ENCODE measurements around the gene SNX5.

Gene SNX5

DNA sequence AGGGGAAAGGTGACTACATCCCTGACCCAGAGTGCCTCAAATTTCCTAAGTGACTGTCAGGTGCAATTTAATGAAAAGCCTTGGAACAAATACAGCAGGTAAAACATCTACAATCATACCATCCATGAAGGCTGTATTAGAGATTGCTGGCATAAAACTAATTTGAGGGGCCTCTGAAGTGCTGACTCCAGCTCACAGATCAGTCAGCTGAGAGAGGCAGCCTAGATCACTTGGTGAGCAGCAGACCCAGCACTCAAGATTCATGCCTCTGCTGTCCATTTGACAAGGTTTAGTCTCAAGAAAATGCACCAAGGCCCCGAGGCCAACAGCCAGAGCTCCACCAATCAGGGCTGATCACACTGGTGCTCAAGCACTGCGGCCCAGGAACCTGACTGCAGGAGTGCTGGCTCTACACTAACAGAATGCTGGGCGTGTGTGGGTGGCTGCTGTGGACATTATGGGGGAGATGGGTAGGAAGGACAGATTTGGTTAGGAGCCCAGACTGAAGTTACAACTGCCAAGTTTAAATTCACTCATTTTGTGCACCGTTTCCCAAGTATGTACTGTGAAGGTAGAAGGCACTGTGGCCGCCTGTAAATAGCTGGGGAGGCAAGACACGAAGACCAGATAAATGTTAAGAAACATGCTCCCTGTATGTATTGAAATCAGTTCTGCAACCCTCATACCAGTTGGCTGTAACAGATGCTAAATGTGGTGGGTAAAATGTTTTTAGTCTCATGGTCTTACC is 28.2 kb downstream of the SNX5 start:
- DNase-seq (ENCODE audit: low spot score): no peak

DNA sequence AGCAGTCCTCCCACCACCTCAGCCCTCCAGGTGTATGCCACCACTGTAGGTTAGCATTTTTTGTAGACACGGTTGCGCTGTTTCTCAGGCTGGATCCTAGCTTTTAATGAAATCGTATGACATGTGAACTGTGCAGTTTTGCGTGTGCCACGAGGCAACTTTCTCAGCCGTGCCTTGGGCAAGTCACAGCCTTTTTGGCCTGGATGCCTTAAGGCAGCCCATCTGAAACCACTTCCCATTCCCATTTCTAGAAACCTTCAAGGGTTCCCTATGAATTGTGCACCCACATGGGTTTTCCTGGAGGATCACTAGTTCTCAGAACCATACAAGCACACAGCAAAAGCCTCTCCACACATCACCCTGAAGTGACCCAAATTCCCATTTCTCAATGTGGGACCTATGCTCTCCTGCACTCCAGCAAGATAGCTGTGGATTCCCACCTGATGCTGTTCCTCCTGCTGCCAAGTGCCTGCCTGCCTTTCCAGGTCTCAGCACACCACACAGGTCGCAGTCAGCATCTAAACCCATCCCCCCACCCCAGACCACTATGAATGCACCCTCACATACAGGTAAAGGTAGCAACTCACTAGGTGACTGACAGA is 28.9 kb downstream of the SNX5 start:
- DNase-seq (ENCODE audit: low spot score): peak; percentile 41

- peak; percentile 88 for DNase-seq (ENCODE audit: low spot score)
These were observed 29.5 kb downstream of the SNX5 start for GRCh38 chr20:17938871-17939619.

GRCh38 chr20:17936761-17937732 is 31.5 kb downstream of the SNX5 start:
- DNase-seq (ENCODE audit: low spot score): peak; percentile 49

DNA sequence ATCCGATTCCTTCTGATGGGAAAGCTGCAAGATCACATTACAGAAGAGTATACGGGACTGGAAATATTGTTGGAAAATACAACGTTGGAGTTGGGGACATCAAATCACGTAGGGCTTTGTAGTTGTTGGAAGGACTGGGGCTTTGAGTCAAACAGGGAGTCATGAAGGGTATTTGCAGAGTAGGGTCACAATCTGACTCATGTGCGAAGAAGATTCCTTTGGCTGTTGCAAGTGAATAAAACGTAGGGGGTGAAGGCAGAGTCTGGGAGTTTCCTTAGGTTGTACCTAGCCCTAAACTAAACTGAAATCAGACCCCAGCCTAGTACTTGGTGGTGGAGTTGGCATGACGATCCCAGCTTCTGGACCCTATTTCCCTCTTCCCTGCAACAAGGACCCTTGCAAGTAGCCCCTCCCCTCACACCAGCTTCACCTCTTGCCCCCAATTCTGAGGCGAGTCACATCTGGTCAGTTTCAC is 32.3 kb downstream of the SNX5 start:
- no peak for DNase-seq (ENCODE audit: low spot score)

- DNase-seq (ENCODE audit: low spot score): peak; percentile 37
These were observed 32.8 kb downstream of the SNX5 start for GRCh38 chr20:17935761-17936160.

- no peak for DNase-seq (ENCODE audit: low spot score)
These were observed 33.4 kb downstream of the SNX5 start for GRCh38 chr20:17935186-17935585.

- DNase-seq (ENCODE audit: low spot score): peak; percentile 58
These were observed 34.3 kb downstream of the SNX5 start for GRCh38 chr20:17934141-17934862.

DNA sequence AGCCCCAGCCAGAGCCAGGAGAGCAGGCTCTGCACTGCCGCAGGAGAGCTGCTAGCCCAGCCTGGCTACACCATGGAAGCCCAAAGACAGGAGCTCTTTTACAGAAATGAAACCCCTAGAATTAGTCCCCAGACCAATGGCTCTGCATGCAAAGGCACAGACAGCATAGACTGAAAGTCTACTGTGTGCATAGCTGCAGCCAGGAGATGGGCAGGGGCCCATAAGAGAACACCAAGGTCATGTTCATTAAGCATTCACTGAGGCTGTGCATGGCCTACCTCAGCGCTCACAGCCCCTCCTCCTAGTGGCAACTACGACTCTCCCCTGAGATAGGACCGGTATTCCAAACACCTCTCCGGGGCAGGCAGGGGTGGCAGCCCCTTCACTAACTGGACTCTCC is 34.9 kb downstream of the SNX5 start:
- peak; percentile 34 for DNase-seq (ENCODE audit: low spot score)

DNA sequence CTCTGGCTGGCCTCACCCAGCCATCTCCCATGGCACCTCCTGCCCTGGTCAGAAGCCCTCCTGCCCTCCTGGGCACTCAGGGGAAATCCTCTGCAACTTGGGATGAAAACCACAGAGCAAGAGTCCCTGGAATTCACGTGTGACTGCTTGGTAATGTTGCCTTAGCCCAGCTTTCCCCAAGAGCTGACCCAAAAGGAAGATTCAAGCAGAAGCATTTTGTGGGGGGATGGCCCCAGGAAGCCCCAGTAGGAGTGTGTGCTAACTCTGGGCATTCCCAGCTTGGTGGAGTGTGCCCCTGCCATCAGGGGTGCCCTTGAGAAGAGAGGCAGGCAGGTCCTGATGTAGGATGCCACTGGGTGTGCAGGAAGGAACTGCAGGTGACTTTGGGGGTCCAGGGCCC is 35.5 kb downstream of the SNX5 start:
- no peak for DNase-seq (ENCODE audit: low spot score)

GRCh38 chr20:17932396-17932795 is 36.2 kb downstream of the SNX5 start:
- DNase-seq (ENCODE audit: low spot score): peak; percentile 18

DNA sequence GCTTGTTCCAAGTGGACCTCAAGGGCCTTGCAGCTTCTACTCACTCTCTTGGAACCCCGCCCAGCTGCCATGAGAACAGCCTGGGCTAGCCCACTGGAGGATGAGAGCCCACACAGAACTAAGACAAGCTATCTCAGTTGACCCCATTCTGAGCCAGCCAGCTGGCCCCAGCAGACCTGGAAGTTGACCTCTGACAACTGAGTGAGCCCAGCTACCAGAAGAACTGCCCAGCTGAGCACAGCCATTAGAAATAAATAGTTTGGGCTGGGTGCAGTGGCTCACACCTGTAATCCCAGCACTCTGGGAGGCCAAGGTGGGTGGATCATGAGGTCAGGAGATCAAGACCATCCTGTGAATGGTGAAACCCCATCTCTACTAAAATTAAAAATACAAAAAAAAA is 37.1 kb downstream of the SNX5 start:
- no peak for DNase-seq (ENCODE audit: low spot score)

GRCh38 chr20:17928633-17929311 is 39.8 kb downstream of the SNX5 start:
- peak; percentile 39 for DNase-seq (ENCODE audit: low spot score)

- DNase-seq (ENCODE audit: low spot score): peak; percentile 38
These were observed 40.4 kb downstream of the SNX5 start for GRCh38 chr20:17928211-17928611.

DNA sequence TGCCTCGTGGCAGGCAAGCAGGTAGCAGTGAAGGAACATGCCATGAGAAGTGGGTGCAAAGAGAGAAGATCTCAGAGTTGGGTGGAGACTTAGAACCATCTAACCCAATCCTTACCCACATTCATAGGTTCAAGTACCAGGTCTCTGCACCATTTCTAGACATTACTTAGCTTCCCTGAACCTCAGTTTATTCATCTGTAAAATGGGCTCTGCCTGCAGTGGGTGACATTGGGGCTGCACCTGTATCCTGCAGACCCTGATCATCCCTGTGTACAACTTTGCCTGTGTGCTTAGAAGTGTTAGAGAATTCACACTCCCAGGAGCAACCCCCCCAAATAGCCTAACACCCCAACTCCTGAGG is 42.7 kb downstream of the SNX5 start:
- no peak for DNase-seq (ENCODE audit: low spot score)

DNA sequence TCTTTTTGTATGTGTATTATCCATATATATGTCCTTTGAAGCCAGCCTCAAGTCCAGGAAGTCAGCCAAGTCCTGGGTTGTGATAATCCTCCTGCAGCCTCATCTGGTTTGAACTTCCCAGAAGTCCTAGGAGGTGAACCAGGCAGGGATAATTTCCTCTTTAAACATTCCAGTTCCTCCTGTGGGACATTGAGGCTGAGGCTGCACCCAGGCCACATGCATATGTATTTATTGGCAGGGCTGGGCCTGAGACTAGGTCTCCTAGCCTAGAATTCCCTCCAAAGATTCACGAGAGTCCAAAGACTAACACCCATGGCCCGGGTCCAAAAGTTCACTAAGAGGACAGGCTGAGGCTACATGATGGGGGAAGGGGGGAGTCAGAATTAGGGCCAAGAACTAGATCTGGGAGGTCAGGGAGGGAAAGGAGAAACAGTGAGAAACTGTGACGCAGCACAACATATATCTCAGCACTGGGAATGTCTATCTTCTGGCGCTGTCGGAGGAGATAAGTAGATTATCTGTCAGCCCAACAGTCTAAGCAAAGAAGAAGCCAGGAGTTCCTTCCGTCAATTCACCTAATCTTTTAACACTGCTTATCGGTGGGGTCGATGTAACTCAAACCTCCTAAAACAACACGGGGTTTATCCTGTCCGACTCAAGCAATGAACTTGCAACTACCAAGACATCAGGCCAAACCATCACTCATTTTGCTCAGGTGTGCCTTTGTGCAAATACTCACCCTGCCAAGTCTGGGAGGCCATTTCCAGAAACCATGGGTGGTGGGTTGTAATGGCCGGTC is 43.3 kb downstream of the SNX5 start:
- no peak for DNase-seq (ENCODE audit: low spot score)

- DNase-seq (ENCODE audit: low spot score): no peak
These were observed 46.8 kb downstream of the SNX5 start for GRCh38 chr20:17921774-17922173.

GRCh38 chr20:17919149-17919548 is 49.4 kb downstream of the SNX5 start:
- DNase-seq (ENCODE audit: low spot score): no peak

DNA sequence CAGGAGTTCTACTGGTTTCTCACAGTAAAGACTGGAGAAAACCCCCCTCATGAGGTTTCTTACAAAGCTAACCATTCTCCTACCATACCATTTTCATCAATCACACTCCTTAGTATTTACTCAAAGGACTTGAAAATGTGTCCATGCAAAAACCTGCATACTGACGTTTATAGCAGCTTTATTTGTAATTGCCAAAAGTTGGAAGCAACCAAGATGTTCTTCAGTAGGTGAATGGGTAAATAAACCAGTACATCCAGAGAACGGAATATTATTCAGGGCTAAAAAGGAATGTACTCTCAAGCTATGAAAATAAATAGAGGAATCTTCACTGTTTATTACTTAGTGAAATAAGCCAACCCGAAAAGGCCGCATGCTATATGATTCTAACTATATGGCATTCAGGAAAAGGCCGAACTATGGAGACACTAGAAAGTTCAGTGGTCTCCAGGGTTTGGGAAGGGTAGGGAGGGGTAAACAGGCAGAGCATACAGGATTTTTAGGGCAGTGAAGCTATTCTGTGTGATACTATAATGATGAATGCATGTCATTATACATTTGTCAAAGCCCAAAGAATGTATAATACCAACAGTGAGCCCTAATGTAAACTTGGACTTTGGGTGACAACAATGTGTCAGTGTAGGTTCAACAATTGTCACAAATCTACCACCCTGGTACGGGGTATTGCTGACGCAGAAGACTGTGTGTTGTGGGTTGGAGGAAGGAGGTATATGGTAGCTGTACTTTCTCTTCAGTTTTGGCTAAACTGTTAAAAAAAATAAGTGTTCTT is 50.6 kb downstream of the SNX5 start:
- DNase-seq (ENCODE audit: low spot score): no peak
